Thyroid gland (tissue), 4 donors: ENCODE data around the gene IER5L. TPM values are rescaled to one million over a fixed set of nuclear protein-coding genes. Genes with fewer than 3 reads are reported as not detected.
"Not testable (repeated sequence)": the region's sequence is repeated elsewhere in the genome, so short reads cannot be mapped to it uniquely, and the experiment has no call there.

Source experiments
- DNase-seq, 2 donors: peaks; one replicate each; pipeline ENCODE4 v3.0.0-alpha.2; 2019
- H3K27ac ChIP-seq, 3 donors: fragments of 200-600 bp; sonication (generic); 1 replicate in 2 of 3; 2 replicates in 1 of 3; pipeline ENCODE4 v1.5.1; 2016 to 2019; ENCODE audit warnings: mild to moderate bottlenecking in 1 of 3, moderate library complexity in 1 of 3
- H3K27me3 ChIP-seq: fragments of 200-600 bp; sonication (generic); one replicate; pipeline ENCODE4 v1.5.1; 2019
- H3K36me3 ChIP-seq, 2 donors: fragments of 200-600 bp; sonication (generic); one replicate each; pipeline ENCODE4 v1.5.1; 2016 to 2019
- H3K4me1 ChIP-seq, 2 donors: fragments of 200-600 bp; sonication (generic); one replicate each; pipeline ENCODE4 v1.5.1; 2017 to 2019
- H3K4me3 ChIP-seq, 3 donors: fragments of 200-600 bp; sonication (generic); replicated peaks in 1 of 3; 1 replicate in 2 of 3; 2 replicates in 1 of 3; pipeline ENCODE4 v1.5.1; 2016; ENCODE audit warnings: mild to moderate bottlenecking in 1 of 3
- H3K9me3 ChIP-seq: fragments of 200-600 bp; sonication (generic); one replicate; pipeline ENCODE4 v1.5.1; 2017
- POLR2A ChIP-seq, 2 donors: fragments of 450-650 bp; IDR thresholded peaks; one replicate each; pipeline ENCODE4 v1.6.1; 2017; ENCODE audit warnings: antibody characterized with exemption in 2 of 2, mild to moderate bottlenecking in 2 of 2, moderate library complexity in 1 of 2
- WGBS, 2 donors: methylation state at CpG; one replicate each; pipeline ENCODE4 v1.1.5; 2017; 5-methylcytosine and 5-hydroxymethylcytosine counted together
- intact Hi-C: fragments of 100-400 bp; cut with DNase I; formaldehyde crosslinking; loops from one replicate; pipeline ENCODE4 v1.15.1; 2023
- total RNA-seq, 4 donors: library from RNA; depleted of rRNA; stranded (reverse); fragments of >200 nt; gene quantifications; one replicate each; pipeline ENCODE4 v1.2.3, GENCODE V29; 2016
- TF ChIP-seq, protein P1 (sequence below), 6 experiments: fragments of 200-600 bp in 3 of 6; fragments of 450-650 bp in 3 of 6; sonication (generic) in 3 of 6; IDR thresholded peaks; one replicate each; pipeline ENCODE4 v1.5.1; 2016 to 2019; ENCODE audit warnings: antibody characterized with exemption in 6 of 6, mild to moderate bottlenecking in 2 of 6, inconsistent platforms in 1 of 6, moderate library complexity in 1 of 6

Gene IER5L
- total RNA-seq, 4 donors from 2014 or later: 7.8 to 20.2 (median 12.6) TPM

- no peaks in the 10 kb centered on the region for H3K27me3 ChIP-seq
- peaks cover 19 to 24% of the 10 kb centered on the region in 2 donors for H3K36me3 ChIP-seq
- peaks cover 2 to 27% of the 10 kb centered on the region in 2 donors for H3K4me1 ChIP-seq
- WGBS, 2 donors: 81 to 91% methylated on average over 4 of the region's 4 CpGs
- H3K4me3 ChIP-seq: no peak overlapping the region
- no peaks in the 10 kb centered on the region for H3K9me3 ChIP-seq
- DNase-seq: no peak
- TF ChIP-seq, protein P1, sequence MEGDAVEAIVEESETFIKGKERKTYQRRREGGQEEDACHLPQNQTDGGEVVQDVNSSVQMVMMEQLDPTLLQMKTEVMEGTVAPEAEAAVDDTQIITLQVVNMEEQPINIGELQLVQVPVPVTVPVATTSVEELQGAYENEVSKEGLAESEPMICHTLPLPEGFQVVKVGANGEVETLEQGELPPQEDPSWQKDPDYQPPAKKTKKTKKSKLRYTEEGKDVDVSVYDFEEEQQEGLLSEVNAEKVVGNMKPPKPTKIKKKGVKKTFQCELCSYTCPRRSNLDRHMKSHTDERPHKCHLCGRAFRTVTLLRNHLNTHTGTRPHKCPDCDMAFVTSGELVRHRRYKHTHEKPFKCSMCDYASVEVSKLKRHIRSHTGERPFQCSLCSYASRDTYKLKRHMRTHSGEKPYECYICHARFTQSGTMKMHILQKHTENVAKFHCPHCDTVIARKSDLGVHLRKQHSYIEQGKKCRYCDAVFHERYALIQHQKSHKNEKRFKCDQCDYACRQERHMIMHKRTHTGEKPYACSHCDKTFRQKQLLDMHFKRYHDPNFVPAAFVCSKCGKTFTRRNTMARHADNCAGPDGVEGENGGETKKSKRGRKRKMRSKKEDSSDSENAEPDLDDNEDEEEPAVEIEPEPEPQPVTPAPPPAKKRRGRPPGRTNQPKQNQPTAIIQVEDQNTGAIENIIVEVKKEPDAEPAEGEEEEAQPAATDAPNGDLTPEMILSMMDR (IDR thresholded peaks at IDR 0.05): no peak
- TF ChIP-seq POLR2A (IDR thresholded peaks at IDR 0.05): no peak
- intact Hi-C loops: loop anchor here (5.0 kb wide), 1 partner anchor 654 kb away; no protein-coding TSS in a partner anchor
- no peak overlapping the region for H3K27ac ChIP-seq
Measured at GRCh38 chr9:129133082-129133481, 45.0 kb downstream of the IER5L start.

- H3K27me3 ChIP-seq: no peaks in the 10 kb centered on the region
- H3K4me3 ChIP-seq: no peak overlapping the region
- no peaks in the 10 kb centered on the region for H3K9me3 ChIP-seq
- TF ChIP-seq, protein P1 (IDR thresholded peaks at IDR 0.05): peak; percentile 87 to 99 (median 96)
- no peak for TF ChIP-seq POLR2A (IDR thresholded peaks at IDR 0.05)
- 48 to 51% methylated on average over 12 to 13 of the region's 13 CpGs for WGBS, 2 donors
- H3K4me1 ChIP-seq: peaks cover 0 to 14% of the 10 kb centered on the region in 2 donors
- peak; percentile 66 to 75 for DNase-seq
- H3K36me3 ChIP-seq: peaks cover 4 to 9% of the 10 kb centered on the region in 2 donors
- intact Hi-C loops: loop anchor here (5.0 kb wide), 1 partner anchor 656 kb away; no protein-coding TSS in a partner anchor
- H3K27ac ChIP-seq: no peak overlapping the region
Measured at GRCh38 chr9:129131300-129132145, 46.5 kb downstream of the IER5L start.

DNA sequence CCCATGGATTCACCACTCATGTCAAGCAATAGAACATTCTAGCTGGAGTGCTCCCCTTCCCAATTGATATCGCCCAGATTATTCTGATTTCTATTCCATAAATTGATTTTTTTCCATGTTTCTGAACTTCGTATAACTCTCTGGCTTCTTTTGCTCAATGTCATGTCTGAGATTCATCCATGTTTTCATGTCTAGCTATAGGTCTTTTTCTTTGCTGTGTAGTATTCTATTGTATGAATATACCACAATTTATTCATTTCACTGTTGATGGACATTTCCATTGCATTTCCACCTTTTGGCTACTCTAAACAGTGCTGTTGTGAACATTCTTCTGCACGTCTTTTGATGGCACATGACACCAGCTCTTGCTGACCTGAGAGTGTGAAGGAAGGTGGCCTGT lies 47.3 kb downstream of the IER5L start:
- peaks cover 0 to 7% of the 10 kb centered on the region in 2 donors for H3K36me3 ChIP-seq
- H3K27me3 ChIP-seq: no peaks in the 10 kb centered on the region
- peaks cover 0 to 14% of the 10 kb centered on the region in 2 donors for H3K4me1 ChIP-seq
- no peaks in the 10 kb centered on the region for H3K9me3 ChIP-seq
- intact Hi-C loops: loop anchor here (5.0 kb wide), 1 partner anchor 657 kb away; no protein-coding TSS in a partner anchor
- no peak for DNase-seq
- WGBS, 2 donors: 65% methylated on average over 3 of the region's 3 CpGs
- no peak for TF ChIP-seq POLR2A (IDR thresholded peaks at IDR 0.05)
- TF ChIP-seq, protein P1 (IDR thresholded peaks at IDR 0.05): no peak
- peak overlapping the region in 1 of 3 donors; percentile 8 for H3K27ac ChIP-seq
- H3K4me3 ChIP-seq: no peak overlapping the region

DNA sequence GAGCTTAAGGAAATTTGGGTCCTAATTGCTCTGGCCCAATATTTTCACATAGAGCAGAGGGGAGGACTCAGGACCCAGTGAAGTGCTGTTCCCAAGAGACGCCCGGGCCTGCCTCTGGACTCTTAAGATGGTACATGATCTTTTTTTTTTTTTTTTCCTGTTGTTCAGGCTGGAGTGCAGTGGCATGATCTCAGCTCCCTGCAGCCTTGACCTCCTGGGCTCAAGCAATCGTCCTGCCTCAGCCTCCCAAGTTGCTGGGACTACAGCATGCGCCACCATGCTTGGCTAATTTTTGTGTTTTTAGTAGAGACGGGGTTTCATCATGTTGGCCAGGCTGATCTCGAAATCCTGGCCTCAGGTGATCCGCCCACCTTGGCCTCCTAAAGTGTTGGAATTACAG lies 47.8 kb downstream of the IER5L start:
- not testable (repeated sequence) for H3K4me3 ChIP-seq, H3K36me3 ChIP-seq, H3K27me3 ChIP-seq, H3K9me3 ChIP-seq
- Histone ChIP-seq H3K27ac (peak overlapping the region in 1 of 3 donors; percentile 8), H3K4me1 (peaks cover 0 to 14% of the 10 kb centered on the region in 2 donors)
- intact Hi-C loops: loop anchor here (5.0 kb wide), 1 partner anchor 657 kb away; no protein-coding TSS in a partner anchor
- 38 to 59% methylated on average over 7 of the region's 7 CpGs for WGBS, 2 donors
- DNase-seq: peak; percentile 61 to 70

- TF ChIP-seq, protein P1 (IDR thresholded peaks at IDR 0.05): no peak
- no peak for TF ChIP-seq POLR2A (IDR thresholded peaks at IDR 0.05)
- intact Hi-C loops: no loop called here
- H3K36me3 ChIP-seq: peaks cover 0 to 5% of the 10 kb centered on the region in 2 donors
- no peaks in the 10 kb centered on the region for H3K27me3 ChIP-seq
- H3K4me1 ChIP-seq: peaks cover 0 to 14% of the 10 kb centered on the region in 2 donors
- 88 to 98% methylated on average over 5 of the region's 5 CpGs for WGBS, 2 donors
- H3K9me3 ChIP-seq: no peaks in the 10 kb centered on the region
- H3K27ac ChIP-seq: no peak overlapping the region
- no peak overlapping the region for H3K4me3 ChIP-seq
- DNase-seq: no peak
Measured at GRCh38 chr9:129128689-129129088, 49.4 kb downstream of the IER5L start.
